HFFc6 (cell line): ENCODE results near the gene LAMA3. TPM values are rescaled to one million over a fixed set of nuclear protein-coding genes. Genes with fewer than 3 reads are reported as not detected.

Source experiments
- DNase-seq: peaks from one replicate; pipeline ENCODE4 v3.0.0-alpha.2; 2018
- H3K27ac Mint-ChIP-seq: 2 replicates; pipeline ENCODE4 v1.8.0; 2020; ENCODE audit warnings: mild to moderate bottlenecking, mixed read lengths
- H3K27me3 Mint-ChIP-seq: 2 replicates; pipeline ENCODE4 v1.8.0; 2021; ENCODE audit warnings: mild to moderate bottlenecking, moderate library complexity, mixed read lengths; ENCODE audit not compliant: insufficient read depth
- H3K36me3 Mint-ChIP-seq: 2 replicates; pipeline ENCODE4 v1.8.0; 2021; ENCODE audit warnings: low read depth, mixed read lengths
- H3K4me1 Mint-ChIP-seq: 2 replicates; pipeline ENCODE4 v1.8.0; 2020; ENCODE audit warnings: low read depth, mixed read lengths
- H3K4me3 Mint-ChIP-seq: 2 replicates; pipeline ENCODE4 v1.8.0; 2020; ENCODE audit warnings: mild to moderate bottlenecking, moderate library complexity, mixed read lengths
- H3K9me3 Mint-ChIP-seq: 2 replicates; pipeline ENCODE4 v1.8.0; 2020; ENCODE audit warnings: mild to moderate bottlenecking, mixed read lengths
- total RNA-seq, 6 experiments: library from RNA; stranded (reverse); fragmentation: NEBNext Ultra II Directional; extraction: Animal tissue kit (Norgen Biotek cat#: 25700); gene quantifications; 2 replicates in 1 of 6; 3 replicates in 5 of 6; pipeline ENCODE4 v1.2.3, GENCODE V29; 2021
- TF ChIP-seq, protein P1 (sequence below): fragments of 200-600 bp; sonication (generic); IDR thresholded peaks from 2 replicates; pipeline ENCODE4 v1.5.0; 2021; ENCODE audit warnings: antibody characterized with exemption, mild to moderate bottlenecking

LAMA3 gene
- total RNA-seq, 6 experiments from 2014 or later: 0.46 to 1.6 (median 0.54) TPM

DNA sequence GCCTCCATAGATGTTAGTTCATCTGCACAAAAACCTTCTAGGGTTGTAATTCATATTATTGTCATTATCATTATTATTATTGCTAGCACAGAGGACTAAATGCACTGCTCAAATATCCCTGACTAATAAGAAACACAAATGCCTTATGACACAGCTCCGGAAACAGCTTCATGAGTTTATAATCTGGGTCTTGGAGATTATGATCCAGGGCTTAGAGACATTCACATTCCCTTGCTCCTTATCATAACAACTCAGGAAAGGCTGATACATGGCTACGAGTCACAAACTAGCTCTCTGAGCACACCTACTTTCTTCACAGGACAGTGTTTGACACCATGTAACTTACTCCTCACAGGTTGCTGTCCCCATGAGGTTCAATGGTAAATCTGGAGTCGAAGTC is 223.1 kb downstream of the LAMA3 start:
- peak; percentile 59 for DNase-seq
- TF ChIP-seq, protein P1, sequence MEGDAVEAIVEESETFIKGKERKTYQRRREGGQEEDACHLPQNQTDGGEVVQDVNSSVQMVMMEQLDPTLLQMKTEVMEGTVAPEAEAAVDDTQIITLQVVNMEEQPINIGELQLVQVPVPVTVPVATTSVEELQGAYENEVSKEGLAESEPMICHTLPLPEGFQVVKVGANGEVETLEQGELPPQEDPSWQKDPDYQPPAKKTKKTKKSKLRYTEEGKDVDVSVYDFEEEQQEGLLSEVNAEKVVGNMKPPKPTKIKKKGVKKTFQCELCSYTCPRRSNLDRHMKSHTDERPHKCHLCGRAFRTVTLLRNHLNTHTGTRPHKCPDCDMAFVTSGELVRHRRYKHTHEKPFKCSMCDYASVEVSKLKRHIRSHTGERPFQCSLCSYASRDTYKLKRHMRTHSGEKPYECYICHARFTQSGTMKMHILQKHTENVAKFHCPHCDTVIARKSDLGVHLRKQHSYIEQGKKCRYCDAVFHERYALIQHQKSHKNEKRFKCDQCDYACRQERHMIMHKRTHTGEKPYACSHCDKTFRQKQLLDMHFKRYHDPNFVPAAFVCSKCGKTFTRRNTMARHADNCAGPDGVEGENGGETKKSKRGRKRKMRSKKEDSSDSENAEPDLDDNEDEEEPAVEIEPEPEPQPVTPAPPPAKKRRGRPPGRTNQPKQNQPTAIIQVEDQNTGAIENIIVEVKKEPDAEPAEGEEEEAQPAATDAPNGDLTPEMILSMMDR: no peak
- no peak overlapping the region for H3K4me3 Mint-ChIP-seq
- H3K27ac Mint-ChIP-seq: 0 out of 2 replicates have a peak overlapping the region, but pooled peaks have one; percentile 14
- peaks cover 18% of the 10 kb centered on the region for H3K4me1 Mint-ChIP-seq
- no peaks in the 10 kb centered on the region for H3K36me3 Mint-ChIP-seq
- no peaks in the 10 kb centered on the region for H3K9me3 Mint-ChIP-seq
- H3K27me3 Mint-ChIP-seq: no peaks in the 10 kb centered on the region

DNA sequence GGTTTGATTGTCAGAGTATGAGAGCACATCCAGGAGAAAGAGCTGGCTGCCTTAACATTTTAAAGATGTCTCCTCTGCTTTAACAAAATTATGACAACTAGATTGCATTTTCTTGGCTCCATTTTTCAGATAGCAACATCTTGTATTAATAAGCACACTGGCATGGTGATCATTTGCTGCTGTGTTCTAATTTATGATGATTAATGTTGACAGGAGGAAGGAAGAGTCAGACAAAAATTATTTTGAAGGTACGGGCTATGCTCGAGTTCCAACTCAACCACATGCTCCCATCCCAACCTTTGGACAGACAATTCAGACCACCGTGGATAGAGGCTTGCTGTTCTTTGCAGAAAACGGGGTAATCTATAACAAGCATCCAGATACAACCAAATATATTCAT is 227.1 kb downstream of the LAMA3 start:
- H3K9me3 Mint-ChIP-seq: no peaks in the 10 kb centered on the region
- no peaks in the 10 kb centered on the region for H3K36me3 Mint-ChIP-seq
- DNase-seq: no peak
- no peak overlapping the region for H3K4me3 Mint-ChIP-seq
- peaks cover 8% of the 10 kb centered on the region for H3K27me3 Mint-ChIP-seq
- TF ChIP-seq, protein P1: no peak
- no peak overlapping the region for H3K27ac Mint-ChIP-seq
- peaks cover 26% of the 10 kb centered on the region for H3K4me1 Mint-ChIP-seq

DNA sequence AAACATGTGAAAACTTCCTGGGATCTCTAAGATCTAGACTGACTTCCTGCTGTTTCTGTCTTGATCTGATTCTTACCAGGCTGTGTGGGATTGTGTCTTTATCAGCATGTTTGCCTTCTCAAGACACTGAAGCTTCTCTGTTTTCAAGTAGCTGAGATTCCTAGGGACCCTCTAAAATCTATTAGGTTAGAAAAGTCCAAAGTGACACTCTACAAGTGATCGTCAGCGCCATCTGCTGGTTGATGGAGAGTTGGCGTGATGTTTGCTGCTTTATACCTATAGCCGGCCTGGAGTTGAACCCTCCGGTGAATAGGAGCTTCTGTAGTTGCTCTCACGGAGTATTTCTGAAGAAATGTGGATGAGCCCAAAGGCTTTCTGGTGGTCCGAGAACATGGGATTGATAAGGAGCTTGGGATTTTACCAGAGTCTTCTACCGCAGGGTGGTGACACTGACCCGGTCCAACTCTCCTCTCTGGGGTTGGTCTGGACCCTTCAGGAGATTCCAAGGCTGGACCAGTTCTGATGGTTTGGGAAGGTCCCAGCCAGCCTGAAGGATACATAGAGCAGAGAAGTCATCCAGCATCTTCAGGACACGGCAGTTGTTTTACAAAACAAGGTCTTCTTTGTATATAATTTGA is 229.3 kb downstream of the LAMA3 start:
- Mint-ChIP-seq H3K27me3 (peaks cover 8% of the 10 kb centered on the region), H3K27ac (no peak overlapping the region), H3K9me3 (no peaks in the 10 kb centered on the region), H3K4me1 (peaks cover 15% of the 10 kb centered on the region), H3K4me3 (no peak overlapping the region), H3K36me3 (no peaks in the 10 kb centered on the region)
- TF ChIP-seq, protein P1: peak; percentile 94
- DNase-seq: peak; percentile 54

DNA sequence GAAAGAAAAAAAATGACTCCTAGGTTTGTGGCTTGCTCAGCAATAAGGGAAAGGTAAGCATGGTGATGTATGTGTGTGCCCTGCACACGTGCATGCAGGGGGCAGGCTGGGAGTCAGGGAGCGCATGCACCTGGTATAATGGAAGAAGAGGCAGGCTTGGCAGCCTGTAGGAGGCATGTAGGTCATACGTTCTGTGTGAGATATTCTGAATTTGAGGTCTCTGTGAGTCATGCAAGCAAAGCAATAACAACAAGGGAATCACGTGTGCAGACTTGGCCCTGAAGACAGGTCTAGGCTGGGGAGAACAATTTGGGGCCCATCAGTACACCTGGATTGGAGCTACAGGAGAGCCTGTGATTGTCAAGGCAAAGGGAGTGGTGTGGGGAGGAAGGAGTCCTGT is 230.8 kb downstream of the LAMA3 start:
- peaks cover 18% of the 10 kb centered on the region for H3K4me1 Mint-ChIP-seq
- DNase-seq: no peak

DNA sequence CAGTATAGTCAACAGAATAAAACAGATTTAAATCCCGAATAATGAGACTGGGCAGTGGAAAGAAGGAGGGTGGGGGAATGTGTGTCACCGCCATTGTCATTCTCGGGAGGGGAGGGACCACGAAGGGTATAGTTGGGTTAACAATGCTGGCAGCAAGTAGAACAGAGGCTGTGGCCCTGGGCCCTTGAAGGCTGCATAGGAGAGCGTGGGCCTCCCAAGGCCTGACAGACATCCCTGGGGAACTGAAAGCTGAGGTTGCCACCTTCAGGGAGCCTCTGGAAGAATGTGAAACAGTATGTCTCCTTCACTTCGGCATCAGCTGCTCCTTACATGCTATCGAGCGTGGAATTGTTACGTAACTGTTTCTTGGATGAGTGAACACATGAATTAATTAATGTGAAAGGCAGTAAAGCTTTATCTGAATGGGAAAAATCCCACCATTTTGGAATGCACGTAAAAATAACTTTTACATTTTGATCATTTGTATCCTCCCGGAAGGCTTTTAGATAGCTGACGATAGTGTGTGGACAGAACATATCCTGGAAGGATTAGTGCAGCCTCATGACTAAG is 232.5 kb downstream of the LAMA3 start:
- H3K36me3 Mint-ChIP-seq: no peaks in the 10 kb centered on the region
- TF ChIP-seq, protein P1: no peak
- H3K27ac Mint-ChIP-seq: no peak overlapping the region
- H3K4me3 Mint-ChIP-seq: no peak overlapping the region
- H3K9me3 Mint-ChIP-seq: no peaks in the 10 kb centered on the region
- peaks cover 14% of the 10 kb centered on the region for H3K4me1 Mint-ChIP-seq
- peaks cover 8% of the 10 kb centered on the region for H3K27me3 Mint-ChIP-seq
- DNase-seq: no peak

More for the DNA sequence above, 230.8 kb downstream of the LAMA3 start:
- Mint-ChIP-seq H3K27me3 (peaks cover 8% of the 10 kb centered on the region), H3K36me3 (no peaks in the 10 kb centered on the region), H3K4me3 (no peak overlapping the region), H3K27ac (no peak overlapping the region), H3K9me3 (no peaks in the 10 kb centered on the region)
- TF ChIP-seq, protein P1: no peak
